Measurements from ENCODE around the gene LRRC4B. TPM values are rescaled to one million over a fixed set of nuclear protein-coding genes. Genes with fewer than 3 reads are reported as not detected.

The LRRC4B gene
- total and polyA plus RNA-seq, 2 of the 13 experiments (the other 11 are each of a cell fraction or from before 2014, with no cell fraction given), result not detected

DNA sequence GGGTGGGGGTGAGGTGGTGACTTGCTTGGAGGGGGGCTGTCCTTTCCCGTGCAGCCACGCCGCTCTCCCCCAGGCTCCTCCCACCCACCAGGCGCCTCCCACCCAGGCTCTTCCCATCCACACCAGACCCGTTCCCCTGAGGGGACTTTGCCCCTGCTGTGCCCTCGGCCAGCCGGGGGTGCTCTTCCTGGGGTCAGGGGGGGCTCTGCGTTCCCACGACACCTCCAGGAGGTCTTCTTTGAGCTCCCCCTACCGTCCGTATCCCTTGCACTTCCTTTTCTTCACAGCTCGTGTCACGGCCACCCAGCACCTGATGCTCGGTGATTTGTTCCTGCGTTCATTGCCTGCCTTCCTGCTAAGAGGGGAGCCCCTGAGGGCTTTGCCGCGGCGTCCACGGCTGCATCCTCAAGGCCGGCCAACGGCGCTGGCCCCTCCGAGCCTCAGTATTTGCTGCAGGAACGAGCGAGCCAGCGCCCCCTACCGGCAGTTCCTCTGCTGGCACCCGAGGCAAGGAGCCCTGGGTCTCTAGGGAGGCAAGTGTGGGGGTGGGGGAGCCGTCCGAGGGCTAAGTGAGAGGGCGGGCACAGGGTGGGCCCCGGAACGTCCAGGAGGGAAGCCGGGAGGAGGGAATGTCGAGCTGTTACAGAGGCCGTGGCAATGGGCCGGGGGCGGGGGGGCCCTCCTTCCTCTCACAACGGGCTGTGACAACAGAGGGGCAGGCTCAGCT lies 11.8 kb downstream of the LRRC4B start:
- BruUV-seq (replicated peaks), result no TSS peak
- peak overlapping the region; percentile 84 for H3K4me2 ChIP-seq (ENCODE audit: low read depth, low read length)
- no peak overlapping the region for H2AFZ ChIP-seq (ENCODE audit: low read length)
- intact Hi-C loops (cut with micrococcal nuclease; ENCODE audit: unreplicated experiment) (no loop called here), in situ Hi-C loops (cut with HindIII; ENCODE audit: extremely low pct_ligation_motif_present, low pct_unique_long_range_greater_than_20kb) (no loop called here)
- peak overlapping the region in 2 of 3 experiments; percentile 4 to 62; a peak in 2 of 6 replicates for H3K4me3 ChIP-seq (replicated peaks in 1 of 3; ENCODE audit: insufficient read depth in 1 of 3, low read depth in 2 of 3, low read length in 3 of 3)
- no peaks in the 10 kb centered on the region for H3K36me3 ChIP-seq (replicated peaks in 1 of 2; ENCODE audit: control insufficient read depth in 1 of 2, insufficient read depth in 2 of 2, low read length in 2 of 2)
- no peaks in the 10 kb centered on the region for H4K20me1 ChIP-seq (ENCODE audit: insufficient read depth, low read length)
- no peaks in the 10 kb centered on the region for H3K9me3 ChIP-seq (ENCODE audit: low read length)
- ChIA-PET POLR2A (interaction anchor here (0.7 kb wide), 1 partner anchor 12 kb away, joined by 5 read pairs; no protein-coding TSS in a partner anchor), CTCF (ENCODE audit: low intra/inter-chr PET ratio, low total read pairs) (interaction anchor here (1.4 kb wide), 1 partner anchor 19 kb away, joined by 9 read pairs; no protein-coding TSS in a partner anchor)
- no peaks in the 10 kb centered on the region for H3K79me2 ChIP-seq (ENCODE audit: insufficient read depth, low read length)
- H3K4me1 ChIP-seq (ENCODE audit: insufficient read depth, low read length), result peaks cover 13% of the 10 kb centered on the region
- no peak overlapping the region for H3K9ac ChIP-seq (ENCODE audit: insufficient read depth, low read depth, low read length)
- FAIRE-seq (no peak), DNase-seq (ENCODE audit: low spot score) (peak; percentile 33), ATAC-seq (peak; percentile 84)
- no peak overlapping the region for H3K27ac ChIP-seq (ENCODE audit: extremely low read length, insufficient read depth, low read length)
- peaks cover 1 to 16% of the 10 kb centered on the region in 2 experiments; a peak in 3 of 5 replicates for H3K27me3 ChIP-seq (ENCODE audit: control insufficient read depth in 1 of 2, insufficient read depth in 2 of 2, low read length in 2 of 2)
- 3% methylated on average over 26 of the region's 39 CpGs for WGBS (ENCODE audit: low lambda C conversion rate)
- TF ChIP-seq NONO (IDR thresholded peaks at IDR 0.05), result no peak
- TF ChIP-seq NONO (CRISPR knock-in tag; conservative IDR thresholded peaks at IDR 0.05), result peak; percentile 58; the same call in 1 of the 2 replicates
- TF ChIP-seq, protein P1, sequence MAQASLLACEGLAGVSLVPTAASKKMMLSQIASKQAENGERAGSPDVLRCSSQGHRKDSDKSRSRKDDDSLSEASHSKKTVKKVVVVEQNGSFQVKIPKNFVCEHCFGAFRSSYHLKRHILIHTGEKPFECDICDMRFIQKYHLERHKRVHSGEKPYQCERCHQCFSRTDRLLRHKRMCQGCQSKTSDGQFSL (CRISPR knock-in tag; IDR thresholded peaks at IDR 0.05), result no peak
- TF ChIP-seq CCDC6 (CRISPR knock-in tag; IDR thresholded peaks at IDR 0.05), result no peak
- TF ChIP-seq, protein P2, sequence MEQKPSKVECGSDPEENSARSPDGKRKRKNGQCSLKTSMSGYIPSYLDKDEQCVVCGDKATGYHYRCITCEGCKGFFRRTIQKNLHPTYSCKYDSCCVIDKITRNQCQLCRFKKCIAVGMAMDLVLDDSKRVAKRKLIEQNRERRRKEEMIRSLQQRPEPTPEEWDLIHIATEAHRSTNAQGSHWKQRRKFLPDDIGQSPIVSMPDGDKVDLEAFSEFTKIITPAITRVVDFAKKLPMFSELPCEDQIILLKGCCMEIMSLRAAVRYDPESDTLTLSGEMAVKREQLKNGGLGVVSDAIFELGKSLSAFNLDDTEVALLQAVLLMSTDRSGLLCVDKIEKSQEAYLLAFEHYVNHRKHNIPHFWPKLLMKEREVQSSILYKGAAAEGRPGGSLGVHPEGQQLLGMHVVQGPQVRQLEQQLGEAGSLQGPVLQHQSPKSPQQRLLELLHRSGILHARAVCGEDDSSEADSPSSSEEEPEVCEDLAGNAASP (CRISPR knock-in tag; IDR thresholded peaks at IDR 0.05; ENCODE audit: borderline replicate concordance), result no peak
- TF ChIP-seq DMAP1 (CRISPR knock-in tag; IDR thresholded peaks at IDR 0.05), result no peak
- TF ChIP-seq TCF12 (IDR thresholded peaks at IDR 0.05), result no peak
- TF ChIP-seq TCF12 (CRISPR knock-in tag; IDR thresholded peaks at IDR 0.05), result no peak
- no peak for TF ChIP-seq ZNF878 (CRISPR knock-in tag; IDR thresholded peaks at IDR 0.05)
- TF ChIP-seq, protein P3, sequence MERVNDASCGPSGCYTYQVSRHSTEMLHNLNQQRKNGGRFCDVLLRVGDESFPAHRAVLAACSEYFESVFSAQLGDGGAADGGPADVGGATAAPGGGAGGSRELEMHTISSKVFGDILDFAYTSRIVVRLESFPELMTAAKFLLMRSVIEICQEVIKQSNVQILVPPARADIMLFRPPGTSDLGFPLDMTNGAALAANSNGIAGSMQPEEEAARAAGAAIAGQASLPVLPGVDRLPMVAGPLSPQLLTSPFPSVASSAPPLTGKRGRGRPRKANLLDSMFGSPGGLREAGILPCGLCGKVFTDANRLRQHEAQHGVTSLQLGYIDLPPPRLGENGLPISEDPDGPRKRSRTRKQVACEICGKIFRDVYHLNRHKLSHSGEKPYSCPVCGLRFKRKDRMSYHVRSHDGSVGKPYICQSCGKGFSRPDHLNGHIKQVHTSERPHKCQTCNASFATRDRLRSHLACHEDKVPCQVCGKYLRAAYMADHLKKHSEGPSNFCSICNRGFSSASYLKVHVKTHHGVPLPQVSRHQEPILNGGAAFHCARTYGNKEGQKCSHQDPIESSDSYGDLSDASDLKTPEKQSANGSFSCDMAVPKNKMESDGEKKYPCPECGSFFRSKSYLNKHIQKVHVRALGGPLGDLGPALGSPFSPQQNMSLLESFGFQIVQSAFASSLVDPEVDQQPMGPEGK (CRISPR knock-in tag; IDR thresholded peaks at IDR 0.05), result peak; percentile 82
- TF ChIP-seq RFX1 (IDR thresholded peaks at IDR 0.05), result no peak
- TF ChIP-seq HOXA7 (CRISPR knock-in tag; IDR thresholded peaks at IDR 0.05), result no peak
- TF ChIP-seq, protein P4, sequence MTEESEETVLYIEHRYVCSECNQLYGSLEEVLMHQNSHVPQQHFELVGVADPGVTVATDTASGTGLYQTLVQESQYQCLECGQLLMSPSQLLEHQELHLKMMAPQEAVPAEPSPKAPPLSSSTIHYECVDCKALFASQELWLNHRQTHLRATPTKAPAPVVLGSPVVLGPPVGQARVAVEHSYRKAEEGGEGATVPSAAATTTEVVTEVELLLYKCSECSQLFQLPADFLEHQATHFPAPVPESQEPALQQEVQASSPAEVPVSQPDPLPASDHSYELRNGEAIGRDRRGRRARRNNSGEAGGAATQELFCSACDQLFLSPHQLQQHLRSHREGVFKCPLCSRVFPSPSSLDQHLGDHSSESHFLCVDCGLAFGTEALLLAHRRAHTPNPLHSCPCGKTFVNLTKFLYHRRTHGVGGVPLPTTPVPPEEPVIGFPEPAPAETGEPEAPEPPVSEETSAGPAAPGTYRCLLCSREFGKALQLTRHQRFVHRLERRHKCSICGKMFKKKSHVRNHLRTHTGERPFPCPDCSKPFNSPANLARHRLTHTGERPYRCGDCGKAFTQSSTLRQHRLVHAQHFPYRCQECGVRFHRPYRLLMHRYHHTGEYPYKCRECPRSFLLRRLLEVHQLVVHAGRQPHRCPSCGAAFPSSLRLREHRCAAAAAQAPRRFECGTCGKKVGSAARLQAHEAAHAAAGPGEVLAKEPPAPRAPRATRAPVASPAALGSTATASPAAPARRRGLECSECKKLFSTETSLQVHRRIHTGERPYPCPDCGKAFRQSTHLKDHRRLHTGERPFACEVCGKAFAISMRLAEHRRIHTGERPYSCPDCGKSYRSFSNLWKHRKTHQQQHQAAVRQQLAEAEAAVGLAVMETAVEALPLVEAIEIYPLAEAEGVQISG (CRISPR knock-in tag; IDR thresholded peaks at IDR 0.05), result 0 out of 2 replicates have a peak, but pooled peaks have one; percentile 19
- no peak for TF ChIP-seq ZNF670 (CRISPR knock-in tag; IDR thresholded peaks at IDR 0.05; ENCODE audit: borderline replicate concordance)
- peak; percentile 24; the same call in 1 of the 2 replicates for TF ChIP-seq RAD21 (CRISPR knock-in tag; IDR thresholded peaks at IDR 0.05)
- no peak for TF ChIP-seq RELA (CRISPR knock-in tag; IDR thresholded peaks at IDR 0.05)
- no peak for TF ChIP-seq ZNF652 (CRISPR knock-in tag; IDR thresholded peaks at IDR 0.05; ENCODE audit: borderline replicate concordance, low read depth)
- no peak for TF ChIP-seq PCBP2 (optimal IDR thresholded peaks at IDR 0.05; ENCODE audit: low read depth, low read length, poor library complexity, severe bottlenecking)
- no peak for TF ChIP-seq SRY (CRISPR knock-in tag; IDR thresholded peaks at IDR 0.05)
- no peak for TF ChIP-seq ZNF124 (CRISPR knock-in tag; IDR thresholded peaks at IDR 0.05)

All from HepG2 (cell line).